ENCODE measurements around the gene HOXB7.

Gene HOXB7

DNA sequence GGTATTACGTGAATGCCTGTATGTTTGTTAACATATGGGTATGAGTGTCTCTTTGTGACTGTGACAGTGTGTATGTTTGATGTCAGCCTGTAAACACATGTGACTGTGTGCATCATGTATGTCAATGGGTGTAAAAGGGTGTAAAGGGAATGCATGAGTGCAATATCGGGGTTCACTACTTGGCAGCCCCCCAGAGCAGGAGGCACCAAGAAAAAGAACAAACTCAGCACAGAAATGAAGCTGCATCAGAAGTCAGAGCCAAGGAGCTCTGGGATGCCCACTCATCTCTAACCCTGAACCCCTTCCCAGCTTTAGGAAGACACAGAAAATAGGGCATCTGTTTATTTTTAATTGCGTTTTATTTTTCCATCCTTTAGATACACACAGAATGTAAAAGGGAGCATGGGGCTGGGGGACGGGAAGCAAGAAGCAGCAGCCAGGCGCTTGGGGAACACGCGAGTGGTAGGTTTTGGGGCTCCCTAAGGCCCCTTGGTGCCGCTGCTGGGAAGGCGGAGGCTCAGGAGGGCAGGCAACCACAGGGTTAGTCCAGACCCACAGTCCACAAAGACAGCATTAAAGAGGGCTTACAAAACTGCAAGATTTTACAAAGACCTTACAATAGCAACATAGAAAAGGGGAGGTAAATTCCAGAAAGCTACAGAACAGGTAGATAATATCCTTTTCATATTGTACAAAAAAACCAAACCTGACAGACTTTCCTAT is 3.8 kb downstream of the HOXB7 start:
- no peak for DNase-seq

DNA sequence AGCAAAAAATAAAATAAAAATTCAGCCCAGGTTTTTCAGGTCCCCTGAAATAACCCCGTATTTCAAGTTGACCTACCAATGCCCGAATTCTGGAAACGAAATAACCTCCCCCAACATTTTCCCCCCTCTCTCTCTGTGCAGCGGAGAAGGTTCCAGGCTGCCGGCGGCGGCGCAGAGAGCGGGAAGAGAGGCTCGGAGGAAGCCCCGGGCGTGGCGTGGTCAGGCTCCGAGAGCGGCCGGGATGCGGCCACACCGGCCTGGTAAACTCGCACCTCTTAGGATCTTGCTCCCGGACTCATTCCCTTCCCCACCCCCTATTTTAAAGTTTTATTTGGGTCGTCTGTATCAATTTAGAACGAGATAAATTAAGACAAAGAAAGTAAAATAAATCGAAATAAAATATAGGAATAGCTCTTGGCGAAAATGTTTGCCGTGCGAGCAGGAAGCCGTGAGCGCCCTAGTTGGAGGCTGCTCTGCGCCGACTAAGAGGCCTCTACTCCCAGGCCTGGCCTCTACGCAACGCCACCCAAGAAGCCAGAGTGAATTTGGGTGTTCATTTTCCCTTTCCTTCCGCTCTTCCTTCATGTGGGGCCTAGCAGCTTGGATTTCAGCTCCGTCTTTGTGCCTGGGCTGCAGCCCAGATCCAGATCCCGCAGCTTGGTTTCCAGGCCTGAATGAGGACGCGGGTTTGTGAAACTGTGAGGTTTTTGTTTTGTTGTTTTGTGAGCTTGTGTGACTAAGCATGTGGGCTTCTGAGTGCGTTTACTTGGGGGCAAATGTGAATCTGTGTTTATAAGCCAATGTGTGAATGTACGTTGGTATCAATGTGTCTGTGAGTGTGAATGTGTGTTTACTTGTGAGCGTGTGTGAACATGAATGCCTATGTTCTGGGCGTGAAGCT is 4.6 kb downstream of the HOXB7 start:
- no peak for DNase-seq

GRCh38 chr17:48605409-48605919 is 5.4 kb downstream of the HOXB7 start:
- no peak for DNase-seq

DNA sequence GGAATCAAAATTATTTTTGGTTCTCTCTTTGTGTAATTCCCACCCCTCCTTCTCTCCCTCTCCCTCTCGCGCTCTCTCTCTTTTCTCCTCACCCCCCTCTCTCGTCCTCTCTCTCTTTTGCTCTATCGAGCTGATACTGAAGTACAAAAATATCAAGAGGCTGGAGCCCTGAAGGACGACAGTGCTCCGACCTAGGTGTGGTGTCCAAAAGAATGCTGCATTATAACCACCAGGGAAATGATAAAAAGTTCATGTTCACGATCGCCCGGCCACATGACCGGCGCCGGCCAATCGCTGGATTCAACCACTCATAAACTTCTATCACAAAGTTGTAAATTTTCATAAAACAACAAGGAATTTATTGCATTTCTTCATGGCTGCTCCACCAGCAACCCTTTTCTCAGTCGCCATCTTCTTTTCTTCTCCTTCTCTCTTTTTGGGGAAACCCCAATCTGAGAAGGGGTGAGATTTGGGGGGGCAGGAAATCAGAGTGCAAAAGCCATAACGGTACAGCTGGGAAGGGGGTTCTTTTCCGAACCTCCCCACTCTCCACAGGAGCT is 6.0 kb downstream of the HOXB7 start, which contains the start of gene HOXB6:
TSS of gene HOXB6 (minus strand) at position 217 of the 560 bp plus-strand sequence. CDS start 6,836 bp downstream, outside the sequence.
- no peak for DNase-seq

DNA sequence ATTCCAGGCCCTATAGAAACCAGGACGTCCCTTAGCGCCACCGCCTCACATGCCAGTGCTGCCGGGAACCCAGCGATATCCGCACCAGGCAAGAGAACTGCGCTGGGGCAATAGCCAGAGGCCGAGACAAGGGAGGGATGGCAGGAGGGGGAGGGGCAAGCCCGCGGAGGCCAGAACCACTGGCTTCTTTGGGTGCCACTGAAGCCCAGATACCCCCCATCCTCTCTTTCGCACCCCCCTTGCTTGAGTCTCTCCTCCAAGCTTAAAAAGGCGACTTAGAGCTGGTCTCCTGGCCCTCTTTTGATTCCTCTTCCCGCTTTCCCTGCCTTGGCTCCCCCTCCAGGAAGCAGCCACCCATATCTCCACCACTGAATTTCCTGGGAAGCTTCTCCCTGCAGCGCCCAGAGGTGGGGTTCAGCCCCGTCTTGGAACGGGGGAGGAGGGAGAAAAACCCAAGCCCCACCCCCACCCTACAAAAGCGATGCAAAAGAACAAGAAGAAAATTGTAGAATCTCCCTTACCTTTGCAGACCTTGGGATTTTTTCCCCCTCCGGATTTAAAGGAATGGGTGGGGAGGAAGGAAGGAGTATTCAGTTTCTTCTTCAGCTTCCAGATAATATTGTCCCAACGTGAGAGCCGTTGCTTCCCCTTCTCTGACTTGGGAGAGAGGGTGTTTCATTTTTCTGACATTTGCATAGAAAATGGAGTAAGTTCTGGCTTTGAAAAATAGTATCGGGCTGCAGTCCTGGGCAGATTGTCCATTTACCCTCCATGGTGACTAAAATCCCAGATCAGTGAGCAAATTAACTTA is 6.7 kb downstream of the HOXB7 start:
- DNase-seq, result no peak

GRCh38 chr17:48601539-48602425 is 9.0 kb downstream of the HOXB7 start:
- DNase-seq, result no peak

DNA sequence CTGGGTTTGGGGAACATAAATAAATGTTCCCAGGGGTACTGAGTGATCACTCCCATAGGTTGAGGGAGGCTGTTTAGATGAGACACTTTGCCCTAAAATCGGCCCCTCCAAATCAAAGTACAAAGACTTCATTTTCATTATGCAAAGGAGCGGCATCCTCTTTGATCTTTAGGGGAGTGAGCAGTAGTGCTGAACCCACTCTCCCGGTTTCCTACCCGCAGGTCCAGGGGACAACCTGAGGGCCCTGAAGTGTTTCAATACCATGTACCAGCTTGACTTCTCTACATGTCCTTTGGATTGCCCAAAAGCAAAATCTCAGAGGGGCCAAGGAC is 9.6 kb downstream of the HOXB7 start:
- DNase-seq, result no peak

GRCh38 chr17:48600244-48601098 is 10.3 kb downstream of the HOXB7 start:
- DNase-seq, result no peak

GRCh38 chr17:48599354-48599753 is 11.5 kb downstream of the HOXB7 start:
- DNase-seq, result no peak

GRCh38 chr17:48598736-48599135 is 12.1 kb downstream of the HOXB7 start:
- no peak for DNase-seq

- no peak for DNase-seq
Measured at GRCh38 chr17:48597778-48598631, 12.8 kb downstream of the HOXB7 start.

DNA sequence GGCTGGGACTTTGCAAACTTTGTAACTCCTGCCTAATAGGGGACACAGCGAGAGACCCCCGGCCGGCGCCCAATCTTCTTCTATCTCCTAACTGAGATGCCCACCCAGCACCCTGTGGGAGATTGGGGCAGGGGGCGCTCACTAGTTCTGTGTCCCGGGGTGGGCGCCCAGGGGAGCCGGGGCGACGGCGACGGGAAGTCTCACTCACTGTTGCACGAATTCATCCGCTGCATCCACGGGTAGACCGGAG is 13.4 kb downstream of the HOXB7 start:
- no peak for DNase-seq

DNA sequence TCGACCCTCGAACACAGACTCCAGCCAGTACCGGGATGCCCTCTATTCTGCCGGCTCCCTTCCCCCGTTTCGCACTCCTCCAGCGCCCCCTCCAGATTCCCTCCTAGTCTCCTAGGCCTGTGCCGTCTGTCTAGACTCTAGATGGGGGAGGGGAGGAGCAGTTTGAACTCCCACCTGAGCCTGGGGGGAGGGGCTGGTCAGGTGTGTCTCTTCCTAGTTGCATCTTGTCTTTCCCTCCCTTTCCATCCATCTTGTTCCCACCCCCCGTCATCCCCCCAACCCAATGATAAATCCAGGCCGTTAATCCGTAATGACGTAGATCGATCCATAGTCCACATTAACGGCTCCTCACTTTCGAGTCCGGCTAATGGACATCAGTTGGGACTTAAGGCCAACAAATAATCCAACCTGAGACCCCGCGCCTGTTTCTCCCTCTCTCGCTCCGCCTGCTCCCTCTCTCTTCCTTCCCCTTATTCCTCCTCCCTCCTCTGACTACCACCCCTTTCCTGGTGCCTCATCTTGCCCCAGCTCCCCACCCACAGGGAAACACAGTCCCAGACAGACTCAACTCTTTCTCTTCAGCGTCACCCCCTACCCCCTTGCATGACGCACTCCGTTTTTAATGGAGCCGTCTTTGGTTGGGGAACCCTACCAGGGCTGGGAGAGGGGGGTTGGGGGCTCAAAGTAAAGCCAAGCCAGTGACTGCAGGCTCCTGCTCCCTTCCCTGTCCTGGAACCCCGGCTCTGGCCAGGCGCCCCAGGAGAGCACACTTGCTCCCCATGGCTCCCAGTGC is 13.9 kb downstream of the HOXB7 start:
- no peak for DNase-seq

DNA sequence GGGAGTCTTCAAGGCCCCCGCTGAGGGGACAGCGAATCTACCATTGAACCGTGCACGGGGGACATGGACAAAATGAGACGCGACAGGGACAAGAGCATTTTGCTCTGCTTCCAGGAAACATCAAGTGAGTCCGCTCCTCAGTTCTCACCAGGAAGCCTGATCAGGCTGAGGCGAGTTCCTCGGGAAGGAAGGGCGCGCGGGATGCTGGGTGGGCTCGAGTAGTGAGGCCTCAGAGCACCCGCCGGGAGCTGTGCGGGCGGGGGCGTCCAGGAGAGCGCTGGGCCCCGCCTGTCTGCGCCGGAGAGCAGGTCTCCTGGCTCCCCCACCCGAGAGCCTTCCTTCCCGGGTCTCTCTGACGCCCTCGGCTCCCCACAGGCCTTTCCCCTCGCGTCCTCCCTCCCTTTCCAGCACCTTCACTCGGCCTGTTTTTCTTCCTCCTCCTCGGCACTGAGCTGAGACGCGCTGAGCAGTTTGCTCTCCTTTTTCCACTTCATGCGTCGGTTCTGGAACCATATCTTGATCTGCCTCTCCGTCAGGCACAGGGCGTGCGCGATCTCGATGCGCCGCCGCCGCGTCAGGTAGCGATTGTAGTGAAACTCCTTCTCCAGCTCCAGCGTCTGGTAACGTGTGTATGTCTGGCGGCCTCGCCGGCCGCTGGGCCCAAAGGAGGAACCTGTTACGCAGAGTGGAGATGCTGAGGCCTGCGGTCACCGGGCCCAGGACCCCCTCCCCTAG is 14.7 kb downstream of the HOXB7 start:
- DNase-seq, result no peak

DNA sequence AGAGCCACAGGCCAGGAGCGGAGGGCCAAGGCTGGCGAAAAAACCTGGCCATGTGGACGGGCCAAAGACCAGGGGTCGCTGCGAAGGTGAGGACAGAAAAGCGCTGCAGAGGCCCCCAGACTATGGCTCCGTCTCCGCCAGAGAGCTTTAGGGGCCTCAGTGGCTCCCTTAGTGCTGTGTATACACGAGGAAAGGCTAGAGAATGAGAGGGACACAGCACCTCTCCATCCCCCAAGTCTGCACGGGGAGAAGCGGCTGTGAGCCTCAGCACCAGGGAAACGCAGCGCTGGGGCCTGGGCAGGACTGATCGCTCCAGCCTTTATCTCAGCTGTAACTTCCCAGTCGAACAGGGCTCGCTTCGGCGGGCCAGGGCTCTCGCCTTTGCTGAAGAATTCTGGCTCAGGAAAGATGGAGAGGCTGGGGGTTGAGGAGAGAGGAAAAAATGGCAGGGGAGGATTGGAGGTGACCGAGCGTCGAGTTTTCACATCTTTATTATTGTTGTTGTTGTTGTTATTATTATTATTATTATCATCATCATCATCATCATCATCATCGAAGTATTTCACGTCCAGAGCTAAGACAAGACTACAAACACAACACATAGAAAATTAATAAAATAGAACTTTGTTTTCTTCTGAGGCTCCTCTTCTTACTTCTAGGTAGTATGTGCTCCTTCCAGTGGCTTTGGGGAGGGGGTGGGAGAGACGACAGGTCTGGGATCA is 15.4 kb downstream of the HOXB7 start:
- DNase-seq, result no peak

DNA sequence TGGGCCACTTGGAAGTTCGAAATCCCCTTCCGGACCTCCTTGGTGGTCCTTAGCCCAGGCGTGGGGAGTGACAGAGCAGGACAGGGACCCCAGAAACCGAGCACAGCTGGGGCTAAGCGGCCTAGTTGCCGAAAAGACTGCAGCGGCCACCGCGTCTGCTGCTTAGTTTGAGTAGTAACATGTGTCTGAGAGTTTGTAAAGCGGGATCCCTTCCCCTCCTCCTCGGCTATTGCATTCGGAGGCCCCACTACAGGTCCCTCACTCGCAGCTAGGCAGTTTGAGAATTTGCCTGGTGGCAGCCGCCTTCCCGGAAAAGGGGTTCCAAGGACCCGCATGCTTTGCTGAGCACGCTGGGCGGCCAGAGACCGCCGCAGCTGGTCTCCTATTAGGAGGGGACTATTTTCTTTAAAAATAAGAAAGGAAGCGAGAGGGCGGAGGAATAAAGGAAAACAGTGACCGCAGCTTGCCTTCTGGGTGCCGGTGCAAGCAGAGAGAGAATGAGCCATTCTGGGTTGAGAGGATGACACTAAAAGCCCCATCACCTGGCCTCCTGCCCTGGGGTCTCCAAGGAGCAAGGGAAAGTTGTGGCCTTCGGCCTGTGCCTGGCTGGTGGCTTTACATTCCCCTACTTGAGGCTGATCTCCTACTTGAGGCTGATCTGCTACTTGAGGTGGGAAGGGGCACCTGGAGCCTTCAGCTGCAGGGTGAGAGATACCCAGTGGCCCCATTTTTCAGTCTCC is 16.1 kb downstream of the HOXB7 start:
- DNase-seq, result no peak
